ENCODE data around the gene CXCR4.

GRCh38 chr2:136067897-136068580 lies 49.9 kb downstream of the CXCR4 start:
- TF ChIP-seq TAF1 (IDR thresholded peaks at IDR 0.05; ENCODE audit: borderline replicate concordance, low read depth, low read length) = no peak
- TF ChIP-seq POLR2A (IDR thresholded peaks at IDR 0.05; ENCODE audit: low read depth, low read length) = no peak
